SU-DHL-6 (cell line): ENCODE data around the gene NKAIN1.

Experiments used
- EZH2phosphoT487 ChIP-seq: fragments of 200-600 bp; sonication (generic), shearing (Covaris generic); conservative IDR thresholded peaks from 2 replicates; pipeline ENCODE4 v1.6.1; 2018; ENCODE audit warnings: mild to moderate bottlenecking, antibody characterized with exemption, low read length, moderate library complexity, mixed read lengths
- TF ChIP-seq, protein P1 (sequence below): fragments of 200-600 bp; sonication (generic); IDR thresholded peaks from one replicate; pipeline ENCODE4 v1.5.1; 2017; ENCODE audit warnings: antibody characterized with exemption, mild to moderate bottlenecking, low read length, moderate library complexity; ENCODE audit not compliant: insufficient read depth, poor library complexity, severe bottlenecking

DNA sequence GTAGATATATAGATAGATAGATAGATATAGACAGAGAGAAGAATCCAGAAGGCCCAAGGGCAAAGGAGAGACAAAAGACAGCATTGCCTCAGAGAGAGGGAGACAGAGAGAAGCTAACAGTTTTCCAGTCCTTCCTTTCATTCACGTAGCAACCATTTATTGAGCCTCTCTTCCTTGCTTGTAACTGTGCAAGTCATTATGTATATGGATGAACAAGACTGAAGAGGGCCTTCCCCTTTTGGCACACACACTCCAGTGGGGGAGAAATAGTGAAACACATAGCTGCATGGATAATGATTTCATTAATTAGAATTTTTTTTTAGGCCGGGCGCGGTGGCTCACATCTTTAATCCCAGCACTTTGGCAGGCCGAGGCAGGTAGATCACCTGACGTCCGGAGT, 99.4 kb downstream of the NKAIN1 start:
- TF ChIP-seq, protein P1, sequence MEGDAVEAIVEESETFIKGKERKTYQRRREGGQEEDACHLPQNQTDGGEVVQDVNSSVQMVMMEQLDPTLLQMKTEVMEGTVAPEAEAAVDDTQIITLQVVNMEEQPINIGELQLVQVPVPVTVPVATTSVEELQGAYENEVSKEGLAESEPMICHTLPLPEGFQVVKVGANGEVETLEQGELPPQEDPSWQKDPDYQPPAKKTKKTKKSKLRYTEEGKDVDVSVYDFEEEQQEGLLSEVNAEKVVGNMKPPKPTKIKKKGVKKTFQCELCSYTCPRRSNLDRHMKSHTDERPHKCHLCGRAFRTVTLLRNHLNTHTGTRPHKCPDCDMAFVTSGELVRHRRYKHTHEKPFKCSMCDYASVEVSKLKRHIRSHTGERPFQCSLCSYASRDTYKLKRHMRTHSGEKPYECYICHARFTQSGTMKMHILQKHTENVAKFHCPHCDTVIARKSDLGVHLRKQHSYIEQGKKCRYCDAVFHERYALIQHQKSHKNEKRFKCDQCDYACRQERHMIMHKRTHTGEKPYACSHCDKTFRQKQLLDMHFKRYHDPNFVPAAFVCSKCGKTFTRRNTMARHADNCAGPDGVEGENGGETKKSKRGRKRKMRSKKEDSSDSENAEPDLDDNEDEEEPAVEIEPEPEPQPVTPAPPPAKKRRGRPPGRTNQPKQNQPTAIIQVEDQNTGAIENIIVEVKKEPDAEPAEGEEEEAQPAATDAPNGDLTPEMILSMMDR, result no peak
- no peak for TF ChIP-seq EZH2phosphoT487
